MM.1S (cell line): Measurements from ENCODE around the gene NUDT6.

Experiments used
- CTCF ChIP-seq: fragments of 300-600 bp; sonication (generic); IDR thresholded peaks from 2 replicates; pipeline ENCODE4 v1.5.1; 2016; ENCODE audit warnings: antibody characterized with exemption, low read length, mixed read lengths
- EZH2 ChIP-seq: fragments of 300-600 bp; sonication (generic); optimal IDR thresholded peaks from 2 replicates; pipeline ENCODE3; 2017; ENCODE audit warnings: low read depth, mild to moderate bottlenecking, antibody characterized with exemption, low read length, mixed read lengths
- EZH2phosphoT487 ChIP-seq: fragments of 300-600 bp; sonication (generic); IDR thresholded peaks from 2 replicates; pipeline ENCODE4 v1.6.1; 2018; ENCODE audit warnings: antibody characterized with exemption, low read length

- TF ChIP-seq CTCF (no peak), EZH2 (no peak), EZH2phosphoT487 (no peak)
Measured at GRCh38 chr4:122842984-122843531, 79.3 kb downstream of the NUDT6 start.
